Hippocampal formation (tissue), 2 donors: ENCODE measurements around the gene CER1.
"Not testable (repeated sequence)": the region's sequence is repeated elsewhere in the genome, so short reads cannot be mapped to it uniquely, and the experiment has no call there.

ENCODE experiments used
- DNase-seq, 2 donors: peaks; one replicate each; lab custom pipeline; 2025; lab: John Stamatoyannopoulos, UW

The CER1 gene

GRCh38 chr9:14715102-14715501 is 7.4 kb downstream of the CER1 start:
- no peak for DNase-seq

- DNase-seq = no peak
Measured at GRCh38 chr9:14713187-14713767, 9.3 kb downstream of the CER1 start.

- no peak for DNase-seq
Measured at GRCh38 chr9:14710804-14711203, 11.7 kb downstream of the CER1 start.

- DNase-seq = no peak
Measured at GRCh38 chr9:14706530-14707140, 15.9 kb downstream of the CER1 start.

GRCh38 chr9:14705079-14705478 is 17.5 kb downstream of the CER1 start:
- no peak for DNase-seq

GRCh38 chr9:14704281-14704680 is 18.3 kb downstream of the CER1 start:
- no peak for DNase-seq

- DNase-seq = no peak
Measured at GRCh38 chr9:14702200-14702720, 20.3 kb downstream of the CER1 start.

- DNase-seq = peak in 1 of 2 donors; percentile 74
Measured at GRCh38 chr9:14693251-14693861, 29.2 kb downstream of the CER1 start, which contains the start of gene ZDHHC21. ZDHHC21 (minus strand) TSS chr9:14693432; CDS start chr9:14674340, 19,092 bp downstream.

- no peak for DNase-seq
Measured at GRCh38 chr9:14692470-14693250, 29.9 kb downstream of the CER1 start.

GRCh38 chr9:14690948-14691730 is 31.4 kb downstream of the CER1 start:
- DNase-seq = no peak

- no peak for DNase-seq
Measured at GRCh38 chr9:14687042-14687719, 35.4 kb downstream of the CER1 start.

GRCh38 chr9:14686168-14686567 is 36.4 kb downstream of the CER1 start:
- DNase-seq = no peak

- not testable (repeated sequence) for DNase-seq
Measured at GRCh38 chr9:14682616-14683015, 39.9 kb downstream of the CER1 start.

- DNase-seq = no peak
Measured at GRCh38 chr9:14678776-14679175, 43.8 kb downstream of the CER1 start.

- no peak for DNase-seq
Measured at GRCh38 chr9:14677872-14678271, 44.7 kb downstream of the CER1 start.

- DNase-seq = no peak
Measured at GRCh38 chr9:14677396-14677795, 45.1 kb downstream of the CER1 start.

GRCh38 chr9:14674630-14675029 is 47.9 kb downstream of the CER1 start:
- no peak for DNase-seq

- DNase-seq = no peak
Measured at GRCh38 chr9:14671377-14671776, 51.2 kb downstream of the CER1 start.

- DNase-seq = no peak
Measured at GRCh38 chr9:14670718-14671117, 51.8 kb downstream of the CER1 start.
